Prostate gland (tissue), 2 donors: Measurements from ENCODE around the gene NPR3.

Experiments used
- CTCF ChIP-seq, 4 experiments: fragments of 200-600 bp in 2 of 4; fragments of 450-650 bp in 2 of 4; sonication (generic) in 2 of 4; IDR thresholded peaks; 1 replicate in 3 of 4; 2 replicates in 1 of 4; pipeline ENCODE4 v1.5.1; 2016 to 2019; ENCODE audit warnings: antibody characterized with exemption in 4 of 4, mild to moderate bottlenecking in 2 of 4, moderate library complexity in 2 of 4
- POLR2A ChIP-seq: fragments of 450-650 bp; IDR thresholded peaks from one replicate; pipeline ENCODE4 v1.6.1; 2016; ENCODE audit warnings: antibody characterized with exemption, mild to moderate bottlenecking

GRCh38 chr5:32833663-32834062 lies 122.5 kb downstream of the NPR3 start:
- no peak for TF ChIP-seq CTCF (IDR thresholded peaks at IDR 0.05)
- TF ChIP-seq POLR2A: no peak
